Measurements from ENCODE around the gene LASP1.

- TF ChIP-seq CTCF (IDR thresholded peaks at IDR 0.05) (no peak), POLR2AphosphoS5 (IDR thresholded peaks at IDR 0.05) (no peak)
These were observed 2.2 kb downstream of the LASP1 start for GRCh38 chr17:38872027-38872511.
